Endothelial cell (in vitro differentiated cells): ENCODE measurements around the gene THOC6. TPM values are rescaled to one million over a fixed set of nuclear protein-coding genes. Genes with fewer than 3 reads are reported as not detected.
"Not testable (repeated sequence)": the region's sequence is repeated elsewhere in the genome, so short reads cannot be mapped to it uniquely, and the experiment has no call there.

Experiments
- DNase-seq: peaks from one replicate; pipeline ENCODE4 v3.0.0; 2021; ENCODE audit warnings: low spot score
- H3K27ac Mint-ChIP-seq: one replicate; pipeline ENCODE4 v1.8.0; 2021; ENCODE audit warnings: mixed read lengths, inconsistent platforms; ENCODE audit not compliant: unreplicated experiment
- H3K27me3 Mint-ChIP-seq: one replicate; pipeline ENCODE4 v1.8.0; 2021; ENCODE audit warnings: mild to moderate bottlenecking, moderate library complexity, mixed read lengths, inconsistent platforms; ENCODE audit not compliant: unreplicated experiment
- H3K36me3 Mint-ChIP-seq: one replicate; pipeline ENCODE4 v1.8.0; 2021; ENCODE audit warnings: mild to moderate bottlenecking, low read depth, mixed read lengths, inconsistent platforms; ENCODE audit not compliant: unreplicated experiment
- H3K4me1 Mint-ChIP-seq: one replicate; pipeline ENCODE4 v1.8.0; 2021; ENCODE audit warnings: mild to moderate bottlenecking, mixed read lengths, inconsistent platforms; ENCODE audit not compliant: unreplicated experiment
- H3K4me3 Mint-ChIP-seq: one replicate; pipeline ENCODE4 v1.8.0; 2021; ENCODE audit warnings: mild to moderate bottlenecking, mixed read lengths, inconsistent platforms; ENCODE audit not compliant: unreplicated experiment
- H3K9me3 Mint-ChIP-seq: one replicate; pipeline ENCODE4 v1.8.0; 2021; ENCODE audit warnings: mixed read lengths, inconsistent platforms; ENCODE audit not compliant: unreplicated experiment
- total RNA-seq: library from RNA; stranded (reverse); fragmentation: NEBNext Ultra II Directional; extraction: Animal tissue kit (Norgen Biotek cat#: 25700); gene quantifications from one replicate; pipeline ENCODE4 v1.2.1, GENCODE V29; 2021; ENCODE audit not compliant: unreplicated experiment
- TF ChIP-seq, protein P1 (sequence below): fragments of 200-600 bp; sonication (generic); IDR thresholded peaks from one replicate; pipeline ENCODE4 v1.5.0; 2021; ENCODE audit warnings: antibody characterized with exemption; ENCODE audit not compliant: unreplicated experiment

THOC6 gene
- total RNA-seq, 1 donor from 2014 or later = 22.9 TPM

DNA sequence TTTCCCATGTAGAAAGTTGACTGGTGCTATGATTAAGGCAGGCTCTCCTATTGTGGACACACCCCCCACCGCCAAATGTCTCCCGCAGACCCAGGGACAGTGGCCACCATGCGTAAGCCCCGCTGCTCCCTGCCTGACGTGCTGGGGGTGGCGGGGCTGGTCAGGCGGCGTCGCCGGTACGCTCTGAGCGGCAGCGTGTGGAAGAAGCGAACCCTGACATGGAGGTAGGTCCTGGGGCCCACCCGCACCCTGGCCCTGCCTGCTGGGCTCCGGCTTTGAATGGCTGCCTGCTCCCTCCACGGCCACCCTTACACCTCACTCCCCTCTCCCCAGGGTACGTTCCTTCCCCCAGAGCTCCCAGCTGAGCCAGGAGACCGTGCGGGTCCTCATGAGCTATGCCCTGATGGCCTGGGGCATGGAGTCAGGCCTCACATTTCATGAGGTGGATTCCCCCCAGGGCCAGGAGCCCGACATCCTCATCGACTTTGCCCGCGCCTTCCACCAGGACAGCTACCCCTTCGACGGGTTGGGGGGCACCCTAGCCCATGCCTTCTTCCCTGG is 26.2 kb downstream of the THOC6 start:
- H3K4me3 Mint-ChIP-seq = no peak overlapping the region
- TF ChIP-seq, protein P1, sequence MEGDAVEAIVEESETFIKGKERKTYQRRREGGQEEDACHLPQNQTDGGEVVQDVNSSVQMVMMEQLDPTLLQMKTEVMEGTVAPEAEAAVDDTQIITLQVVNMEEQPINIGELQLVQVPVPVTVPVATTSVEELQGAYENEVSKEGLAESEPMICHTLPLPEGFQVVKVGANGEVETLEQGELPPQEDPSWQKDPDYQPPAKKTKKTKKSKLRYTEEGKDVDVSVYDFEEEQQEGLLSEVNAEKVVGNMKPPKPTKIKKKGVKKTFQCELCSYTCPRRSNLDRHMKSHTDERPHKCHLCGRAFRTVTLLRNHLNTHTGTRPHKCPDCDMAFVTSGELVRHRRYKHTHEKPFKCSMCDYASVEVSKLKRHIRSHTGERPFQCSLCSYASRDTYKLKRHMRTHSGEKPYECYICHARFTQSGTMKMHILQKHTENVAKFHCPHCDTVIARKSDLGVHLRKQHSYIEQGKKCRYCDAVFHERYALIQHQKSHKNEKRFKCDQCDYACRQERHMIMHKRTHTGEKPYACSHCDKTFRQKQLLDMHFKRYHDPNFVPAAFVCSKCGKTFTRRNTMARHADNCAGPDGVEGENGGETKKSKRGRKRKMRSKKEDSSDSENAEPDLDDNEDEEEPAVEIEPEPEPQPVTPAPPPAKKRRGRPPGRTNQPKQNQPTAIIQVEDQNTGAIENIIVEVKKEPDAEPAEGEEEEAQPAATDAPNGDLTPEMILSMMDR = no peak
- H3K27me3 Mint-ChIP-seq = peaks cover 18% of the 10 kb centered on the region
- peaks cover 9% of the 10 kb centered on the region for H3K4me1 Mint-ChIP-seq
- H3K9me3 Mint-ChIP-seq = no peaks in the 10 kb centered on the region
- DNase-seq = no peak
- H3K36me3 Mint-ChIP-seq = peaks cover 24% of the 10 kb centered on the region
- H3K27ac Mint-ChIP-seq = no peak overlapping the region

DNA sequence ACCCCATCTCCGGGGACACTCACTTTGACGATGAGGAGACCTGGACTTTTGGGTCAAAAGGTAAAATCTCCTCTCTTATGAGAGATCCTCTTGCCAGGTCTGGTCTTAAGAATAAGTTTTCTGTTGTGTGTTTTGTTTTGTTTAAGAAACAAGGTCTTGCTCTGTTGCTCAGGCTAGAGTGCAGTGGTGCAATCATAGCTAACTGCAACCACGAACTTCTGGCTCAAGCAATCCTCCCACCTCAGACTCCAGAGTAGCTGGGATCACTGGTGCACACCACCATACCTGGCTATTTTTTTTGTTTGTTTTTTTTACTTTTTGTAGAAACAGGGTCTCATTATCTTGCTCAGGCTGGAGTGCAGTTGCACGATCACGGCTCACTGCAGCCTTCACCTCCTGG is 26.7 kb downstream of the THOC6 start:
- peaks cover 28% of the 10 kb centered on the region for H3K36me3 Mint-ChIP-seq

DNA sequence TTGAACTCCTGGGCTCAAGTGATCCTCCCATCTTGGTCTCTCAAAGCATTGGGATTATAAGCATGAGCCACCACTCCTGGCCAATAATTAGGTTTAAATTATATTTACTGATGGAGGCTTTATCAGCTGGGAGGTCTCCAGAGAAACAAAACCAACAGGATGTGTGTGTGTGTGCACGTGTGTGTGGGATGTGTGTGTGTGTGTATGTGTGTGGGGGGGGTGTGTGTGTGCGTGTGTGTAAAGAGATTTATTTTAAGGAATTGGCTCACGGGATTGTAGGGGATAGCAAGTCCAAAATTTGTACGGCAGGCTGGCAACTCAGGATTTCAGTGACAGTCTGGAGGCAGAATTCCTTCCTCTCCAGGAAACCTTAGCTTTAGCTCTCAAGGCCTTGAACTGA is 27.2 kb downstream of the THOC6 start:
- no peak overlapping the region for H3K27ac Mint-ChIP-seq
- TF ChIP-seq, protein P1 = no peak
- no peaks in the 10 kb centered on the region for H3K9me3 Mint-ChIP-seq
- H3K36me3 Mint-ChIP-seq = peaks cover 28% of the 10 kb centered on the region
- peaks cover 7% of the 10 kb centered on the region for H3K4me1 Mint-ChIP-seq
- H3K4me3 Mint-ChIP-seq = no peak overlapping the region
- peaks cover 18% of the 10 kb centered on the region for H3K27me3 Mint-ChIP-seq
- DNase-seq = no peak

More for the DNA sequence above, 26.7 kb downstream of the THOC6 start:
- DNase-seq = no peak
- no peak overlapping the region for H3K27ac Mint-ChIP-seq
- TF ChIP-seq, protein P1 = no peak
- H3K9me3 Mint-ChIP-seq = no peaks in the 10 kb centered on the region
- H3K27me3 Mint-ChIP-seq = peaks cover 16% of the 10 kb centered on the region
- no peak overlapping the region for H3K4me3 Mint-ChIP-seq
- peaks cover 7% of the 10 kb centered on the region for H3K4me1 Mint-ChIP-seq

DNA sequence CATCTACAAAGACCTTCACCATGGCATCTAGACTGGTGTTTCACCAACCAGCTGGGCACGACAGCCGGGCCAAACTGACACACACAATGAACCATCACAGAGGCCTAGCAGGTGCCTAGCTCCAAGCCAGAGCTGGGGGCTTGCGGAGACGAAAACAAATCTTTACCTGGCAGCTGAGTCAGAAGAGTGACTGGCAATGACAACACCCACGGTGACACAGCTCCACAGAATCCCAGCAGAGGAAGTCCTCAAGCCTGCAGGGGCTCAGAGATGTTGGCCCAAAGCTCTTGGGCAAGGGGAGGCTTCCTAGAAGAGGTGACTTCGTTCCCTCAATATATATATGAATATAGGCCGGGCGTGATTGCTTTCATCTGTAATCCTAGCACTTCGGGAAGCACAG is 27.7 kb downstream of the THOC6 start:
- Mint-ChIP-seq H3K4me1 (peaks cover 7% of the 10 kb centered on the region), H3K27me3 (peaks cover 18% of the 10 kb centered on the region), H3K27ac (no peak overlapping the region), H3K4me3 (no peak overlapping the region), H3K9me3 (no peaks in the 10 kb centered on the region), H3K36me3 (peaks cover 28% of the 10 kb centered on the region)
- no peak for DNase-seq
- TF ChIP-seq, protein P1 = no peak

DNA sequence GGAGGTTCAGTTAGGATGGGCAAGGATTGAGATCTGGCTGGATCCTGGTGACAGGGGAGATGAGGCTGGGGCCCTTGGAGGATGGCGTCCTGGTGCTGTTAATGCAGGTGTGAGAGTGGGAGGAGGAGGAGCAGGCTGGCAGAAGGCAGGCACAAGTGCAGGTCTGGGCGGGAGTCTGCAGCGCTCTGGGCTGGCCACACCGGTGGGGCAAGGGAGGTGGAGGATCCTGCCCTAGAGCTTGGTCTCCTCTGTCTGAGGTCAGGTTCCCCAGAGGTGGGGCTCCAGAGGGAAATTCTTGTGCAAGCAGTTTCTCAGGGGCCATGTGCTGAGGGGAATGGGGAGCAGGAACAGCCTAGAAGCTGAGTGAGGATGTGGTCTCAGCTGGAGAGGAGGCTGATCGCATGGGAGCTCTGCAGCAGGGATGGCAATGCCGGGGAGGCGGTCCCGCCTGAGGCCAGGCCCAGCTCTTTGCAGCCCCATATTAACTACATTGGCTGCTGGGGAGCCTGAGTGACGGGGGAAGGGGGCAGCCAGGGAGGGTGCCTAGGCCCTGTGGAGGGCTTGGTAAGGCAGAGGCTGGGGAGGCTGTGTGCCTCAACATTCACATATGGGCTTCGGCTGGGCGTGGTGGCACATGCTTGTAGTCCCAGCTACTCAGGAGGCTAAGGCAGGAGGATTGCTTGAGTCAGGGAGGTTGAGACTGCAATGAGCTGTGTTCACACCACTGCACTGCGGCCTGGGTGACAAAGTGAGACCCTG is 28.9 kb downstream of the THOC6 start:
- not testable (repeated sequence) for H3K27ac Mint-ChIP-seq, H3K9me3 Mint-ChIP-seq, DNase-seq, H3K4me3 Mint-ChIP-seq
- H3K36me3 Mint-ChIP-seq = peaks cover 32% of the 10 kb centered on the region
- H3K27me3 Mint-ChIP-seq = peaks cover 17% of the 10 kb centered on the region
- peaks cover 10% of the 10 kb centered on the region for H3K4me1 Mint-ChIP-seq

DNA sequence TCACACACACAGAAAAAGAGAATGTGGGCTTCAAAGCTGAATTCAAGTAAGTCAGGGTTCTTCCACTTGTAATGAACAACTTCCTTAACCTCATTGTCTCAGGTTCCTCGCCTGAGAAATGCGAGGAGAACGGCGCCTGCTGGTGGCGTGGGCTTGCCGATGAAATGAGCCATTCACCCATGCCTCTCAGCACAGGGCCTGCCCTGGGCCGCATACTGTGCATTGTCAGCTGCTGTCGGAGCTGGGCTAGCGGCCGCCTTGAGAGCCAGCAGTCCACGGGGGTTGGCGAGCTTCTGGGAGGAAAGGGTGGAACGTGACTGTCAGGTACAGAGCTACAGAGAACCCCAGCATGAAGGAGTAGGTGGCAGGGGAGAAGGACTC is 29.5 kb downstream of the THOC6 start:
- Mint-ChIP-seq H3K4me1 (peaks cover 10% of the 10 kb centered on the region), H3K27me3 (peaks cover 14% of the 10 kb centered on the region), H3K36me3 (peaks cover 32% of the 10 kb centered on the region)
- not testable (repeated sequence) for H3K4me3 Mint-ChIP-seq, H3K27ac Mint-ChIP-seq, H3K9me3 Mint-ChIP-seq, DNase-seq
